GM11168 (cell line): ENCODE data around the gene CDK14.

ENCODE experiments used
- in situ Hi-C: fragments of 300-500 bp; cut with MboI; formaldehyde crosslinking; loops from one replicate; pipeline ENCODE4 v1.12.0; 2022; ENCODE audit warnings: low sequenced_read_pairs; ENCODE audit not compliant: unreplicated experiment

Gene CDK14

GRCh38 chr7:90968871-90969270, 372.8 kb downstream of the CDK14 start:
- in situ Hi-C loops = no loop called here

GRCh38 chr7:90972906-90973550, 376.9 kb downstream of the CDK14 start:
- in situ Hi-C loops = no loop called here

GRCh38 chr7:90977056-90977455, 380.9 kb downstream of the CDK14 start:
- in situ Hi-C loops = no loop called here

- in situ Hi-C loops = no loop called here
Measured at GRCh38 chr7:90980545-90980944, 384.4 kb downstream of the CDK14 start.

GRCh38 chr7:90982228-90982627, 386.1 kb downstream of the CDK14 start:
- in situ Hi-C loops = no loop called here

GRCh38 chr7:90984692-90985091, 388.6 kb downstream of the CDK14 start:
- in situ Hi-C loops = no loop called here

- in situ Hi-C loops = no loop called here
Measured at GRCh38 chr7:90988516-90988915, 392.4 kb downstream of the CDK14 start.

GRCh38 chr7:90988996-90989765, 393.1 kb downstream of the CDK14 start:
- in situ Hi-C loops = no loop called here

- in situ Hi-C loops = no loop called here
Measured at GRCh38 chr7:90994121-90994520, 398.0 kb downstream of the CDK14 start.

- in situ Hi-C loops = no loop called here
Measured at GRCh38 chr7:90994601-90995000, 398.5 kb downstream of the CDK14 start.

- in situ Hi-C loops = no loop called here
Measured at GRCh38 chr7:90995996-90996395, 399.9 kb downstream of the CDK14 start.

GRCh38 chr7:90999989-91000979, 404.2 kb downstream of the CDK14 start:
- in situ Hi-C loops = no loop called here

- in situ Hi-C loops = no loop called here
Measured at GRCh38 chr7:91005024-91005423, 408.9 kb downstream of the CDK14 start.

- in situ Hi-C loops = no loop called here
Measured at GRCh38 chr7:91005841-91006240, 409.7 kb downstream of the CDK14 start.

- in situ Hi-C loops = no loop called here
Measured at GRCh38 chr7:91007371-91007770, 411.2 kb downstream of the CDK14 start.

GRCh38 chr7:91013078-91013477, 417.0 kb downstream of the CDK14 start:
- in situ Hi-C loops = no loop called here

GRCh38 chr7:91019686-91020385, 423.7 kb downstream of the CDK14 start:
- in situ Hi-C loops = loop anchor here (10.0 kb wide), 1 partner anchor 315 kb away; no protein-coding TSS in a partner anchor

- in situ Hi-C loops = loop anchor here (10.0 kb wide), 1 partner anchor 316 kb away; no protein-coding TSS in a partner anchor
Measured at GRCh38 chr7:91020636-91021385, 424.7 kb downstream of the CDK14 start.

- in situ Hi-C loops = loop anchor here (10.0 kb wide), 1 partner anchor 317 kb away; no protein-coding TSS in a partner anchor
Measured at GRCh38 chr7:91021956-91022355, 425.8 kb downstream of the CDK14 start.
